Measurements from ENCODE around the gene SRGAP3. TPM values are rescaled to one million over a fixed set of nuclear protein-coding genes. Genes with fewer than 3 reads are reported as not detected.

SRGAP3 gene
- total RNA-seq, 1 donor from 2014 or later: 0.99 TPM

DNA sequence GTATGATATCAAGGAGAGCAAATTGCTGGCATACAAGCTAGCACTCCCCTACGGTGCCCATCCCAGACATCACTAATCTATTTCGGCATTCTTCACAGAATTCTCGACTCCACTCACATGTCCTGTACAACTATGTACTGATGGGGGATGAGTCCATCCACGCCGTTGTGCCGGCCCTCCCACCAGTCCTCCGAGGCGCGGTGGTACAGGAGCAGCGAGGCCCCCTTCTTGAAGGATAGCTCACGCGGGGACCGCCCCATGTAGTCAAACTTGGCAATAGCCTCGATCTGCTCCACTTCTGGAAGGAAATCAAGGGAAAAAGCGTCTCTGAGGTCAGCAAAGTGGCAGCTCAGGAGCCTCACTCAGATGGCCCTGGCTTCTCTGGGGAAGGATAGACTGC is 255.2 kb downstream of the SRGAP3 start:
- Mint-ChIP-seq H3K4me1 (ENCODE audit: low read depth) (peaks cover 3% of the 10 kb centered on the region), H3K27ac (ENCODE audit: unreplicated experiment) (no peak overlapping the region), H3K9me3 (ENCODE audit: low read depth) (no peaks in the 10 kb centered on the region), H3K27me3 (ENCODE audit: low read depth) (no peaks in the 10 kb centered on the region), H3K36me3 (ENCODE audit: low read depth) (no peaks in the 10 kb centered on the region), H3K4me3 (ENCODE audit: unreplicated experiment) (no peak overlapping the region)
- TF ChIP-seq, protein P1, sequence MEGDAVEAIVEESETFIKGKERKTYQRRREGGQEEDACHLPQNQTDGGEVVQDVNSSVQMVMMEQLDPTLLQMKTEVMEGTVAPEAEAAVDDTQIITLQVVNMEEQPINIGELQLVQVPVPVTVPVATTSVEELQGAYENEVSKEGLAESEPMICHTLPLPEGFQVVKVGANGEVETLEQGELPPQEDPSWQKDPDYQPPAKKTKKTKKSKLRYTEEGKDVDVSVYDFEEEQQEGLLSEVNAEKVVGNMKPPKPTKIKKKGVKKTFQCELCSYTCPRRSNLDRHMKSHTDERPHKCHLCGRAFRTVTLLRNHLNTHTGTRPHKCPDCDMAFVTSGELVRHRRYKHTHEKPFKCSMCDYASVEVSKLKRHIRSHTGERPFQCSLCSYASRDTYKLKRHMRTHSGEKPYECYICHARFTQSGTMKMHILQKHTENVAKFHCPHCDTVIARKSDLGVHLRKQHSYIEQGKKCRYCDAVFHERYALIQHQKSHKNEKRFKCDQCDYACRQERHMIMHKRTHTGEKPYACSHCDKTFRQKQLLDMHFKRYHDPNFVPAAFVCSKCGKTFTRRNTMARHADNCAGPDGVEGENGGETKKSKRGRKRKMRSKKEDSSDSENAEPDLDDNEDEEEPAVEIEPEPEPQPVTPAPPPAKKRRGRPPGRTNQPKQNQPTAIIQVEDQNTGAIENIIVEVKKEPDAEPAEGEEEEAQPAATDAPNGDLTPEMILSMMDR (IDR thresholded peaks at IDR 0.05): no peak
- DNase-seq (ENCODE audit: low spot score): no peak

DNA sequence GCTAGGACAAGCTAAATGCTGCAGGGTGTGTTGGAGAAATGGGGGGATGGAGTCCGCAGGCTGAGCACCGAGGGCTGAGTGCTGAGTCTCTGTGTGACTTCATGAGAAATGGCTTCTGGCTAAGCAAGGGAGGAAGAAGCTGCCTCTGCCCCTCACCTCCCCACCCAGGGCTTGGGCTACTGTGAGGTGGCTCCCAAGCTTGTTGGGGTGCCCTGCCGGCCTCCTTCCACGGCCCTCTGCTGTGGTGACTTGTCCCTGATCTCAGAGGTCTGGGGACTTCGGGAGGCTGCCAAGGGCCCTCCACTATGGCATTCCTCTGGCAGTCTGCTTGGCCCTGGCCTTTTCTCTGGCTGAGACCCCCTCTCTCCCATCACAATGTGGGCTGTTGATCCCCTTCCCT is 256.1 kb downstream of the SRGAP3 start:
- H3K4me3 Mint-ChIP-seq (ENCODE audit: unreplicated experiment): no peak overlapping the region
- TF ChIP-seq, protein P1 (IDR thresholded peaks at IDR 0.05): no peak
- no peak overlapping the region for H3K27ac Mint-ChIP-seq (ENCODE audit: unreplicated experiment)
- H3K27me3 Mint-ChIP-seq (ENCODE audit: low read depth): no peaks in the 10 kb centered on the region
- peaks cover 8% of the 10 kb centered on the region for H3K4me1 Mint-ChIP-seq (ENCODE audit: low read depth)
- H3K36me3 Mint-ChIP-seq (ENCODE audit: low read depth): no peaks in the 10 kb centered on the region
- DNase-seq (ENCODE audit: low spot score): no peak
- H3K9me3 Mint-ChIP-seq (ENCODE audit: low read depth): no peaks in the 10 kb centered on the region

DNA sequence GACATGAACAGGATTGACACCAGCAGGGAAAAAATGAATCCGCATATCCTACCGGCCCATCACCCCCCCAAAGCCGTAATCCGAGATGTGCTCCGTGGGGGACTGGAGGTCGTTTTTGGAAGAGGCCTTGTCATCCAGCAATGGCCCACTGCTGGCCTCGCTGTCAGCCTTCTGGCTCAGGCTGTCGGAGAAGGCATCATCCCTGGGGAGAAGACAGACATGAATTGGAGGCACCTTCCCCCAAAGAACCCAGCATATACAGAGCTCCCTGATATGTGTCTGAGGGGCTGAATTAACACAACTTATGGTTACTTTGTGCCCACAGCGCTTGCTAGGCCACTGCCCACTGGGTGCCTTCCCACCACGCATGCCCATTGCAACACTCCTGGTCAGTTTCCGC is 256.6 kb downstream of the SRGAP3 start:
- Mint-ChIP-seq H3K27ac (ENCODE audit: unreplicated experiment) (no peak overlapping the region), H3K9me3 (ENCODE audit: low read depth) (no peaks in the 10 kb centered on the region), H3K36me3 (ENCODE audit: low read depth) (no peaks in the 10 kb centered on the region), H3K4me1 (ENCODE audit: low read depth) (peaks cover 11% of the 10 kb centered on the region), H3K27me3 (ENCODE audit: low read depth) (no peaks in the 10 kb centered on the region), H3K4me3 (ENCODE audit: unreplicated experiment) (no peak overlapping the region)
- DNase-seq (ENCODE audit: low spot score): no peak
- TF ChIP-seq, protein P1 (IDR thresholded peaks at IDR 0.05): no peak

DNA sequence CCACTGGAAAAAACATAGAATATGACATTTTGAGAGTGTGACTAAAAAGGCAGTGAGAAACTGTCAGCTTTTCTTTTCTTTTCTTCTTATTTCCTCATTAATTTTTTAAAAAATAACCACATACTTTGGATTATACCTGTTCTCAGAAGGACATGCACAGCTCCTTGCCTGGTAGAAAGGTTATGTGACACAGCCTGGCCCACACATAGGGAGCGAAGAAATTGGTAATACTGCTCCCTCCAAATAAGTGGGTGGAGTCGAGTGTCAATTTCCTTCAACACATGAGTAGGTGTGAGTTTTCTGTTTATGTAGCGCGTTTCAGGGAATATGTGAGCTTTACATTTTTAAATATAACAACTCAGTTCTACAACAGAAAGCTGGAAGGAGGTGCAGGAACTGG is 257.2 kb downstream of the SRGAP3 start:
- Mint-ChIP-seq H3K36me3 (ENCODE audit: low read depth) (no peaks in the 10 kb centered on the region), H3K4me3 (ENCODE audit: unreplicated experiment) (no peak overlapping the region), H3K9me3 (ENCODE audit: low read depth) (no peaks in the 10 kb centered on the region), H3K4me1 (ENCODE audit: low read depth) (peaks cover 13% of the 10 kb centered on the region), H3K27ac (ENCODE audit: unreplicated experiment) (no peak overlapping the region), H3K27me3 (ENCODE audit: low read depth) (no peaks in the 10 kb centered on the region)
- TF ChIP-seq, protein P1 (IDR thresholded peaks at IDR 0.05): no peak
- DNase-seq (ENCODE audit: low spot score): no peak

DNA sequence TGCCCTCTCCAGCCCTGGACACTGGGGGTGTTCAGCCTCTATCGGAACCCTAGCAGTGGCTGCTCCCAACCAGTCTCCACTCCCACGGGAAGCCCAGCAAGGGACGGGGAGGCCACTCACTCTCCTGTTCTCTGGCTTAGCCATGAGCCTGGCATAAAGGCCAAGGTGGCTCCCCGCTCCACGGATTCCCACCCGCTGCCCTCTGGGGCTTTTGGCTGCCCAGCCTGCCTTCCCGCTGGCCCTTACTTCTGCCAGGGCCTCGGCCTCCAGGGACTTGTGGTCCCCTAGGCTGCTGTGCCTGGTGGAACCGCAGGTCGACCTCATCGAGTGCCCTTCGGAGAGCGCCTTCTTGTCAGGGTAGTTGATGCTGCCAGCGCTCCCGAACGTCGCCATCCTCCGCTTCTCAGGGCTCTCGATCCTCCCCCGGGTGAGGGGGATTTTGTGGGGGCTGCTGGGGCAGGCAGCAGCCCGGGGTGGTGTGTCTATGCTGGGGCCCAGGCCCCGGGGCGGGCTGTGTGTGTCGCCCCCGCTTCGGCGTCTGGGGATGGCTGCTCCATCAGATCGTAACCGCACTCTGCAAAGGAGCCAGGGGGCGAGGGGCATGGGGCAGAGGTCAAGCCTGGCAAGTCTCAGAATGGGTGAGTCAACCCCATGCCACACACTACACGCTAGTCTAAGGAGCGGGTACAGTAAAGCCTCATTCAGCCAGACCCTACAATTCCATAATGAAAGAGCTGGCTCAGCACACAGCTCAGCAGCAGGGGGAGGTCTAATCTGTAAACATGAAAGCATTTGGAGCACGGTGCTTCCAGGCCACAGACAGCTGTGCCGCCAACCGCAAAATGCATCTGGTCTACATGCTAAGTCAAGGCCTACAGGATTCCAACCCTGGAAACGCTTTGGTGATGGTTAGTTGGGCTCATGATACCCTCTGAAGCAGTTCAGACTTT is 258.9 kb downstream of the SRGAP3 start:
- Mint-ChIP-seq H3K4me3 (ENCODE audit: unreplicated experiment) (no peak overlapping the region), H3K27ac (ENCODE audit: unreplicated experiment) (no peak overlapping the region), H3K27me3 (ENCODE audit: low read depth) (no peaks in the 10 kb centered on the region), H3K9me3 (ENCODE audit: low read depth) (no peaks in the 10 kb centered on the region), H3K4me1 (ENCODE audit: low read depth) (peaks cover 13% of the 10 kb centered on the region), H3K36me3 (ENCODE audit: low read depth) (no peaks in the 10 kb centered on the region)
- DNase-seq (ENCODE audit: low spot score): no peak
- TF ChIP-seq, protein P1 (IDR thresholded peaks at IDR 0.05): no peak
